SK-N-SH treated with all-trans-retinoic acid at 6 μM for 48 hours (cell line): ENCODE measurements around the gene MRGPRE.

Experiments
- ARNTL ChIP-seq: fragments of 450-650 bp; formaldehyde crosslinking; IDR thresholded peaks from 2 replicates; pipeline ENCODE4 v1.5.0; 2020; ENCODE audit warnings: low read depth, mild to moderate bottlenecking, moderate library complexity, borderline replicate concordance
- CSDC2 ChIP-seq: fragments of 250-450 bp; sonication (Bioruptor Pico); IDR thresholded peaks from 2 replicates; pipeline ENCODE4 v1.5.0; 2020; ENCODE audit warnings: mild to moderate bottlenecking, moderate library complexity
- CSRNP3 ChIP-seq: fragments of 250-450 bp; sonication (Bioruptor Pico); IDR thresholded peaks from 2 replicates; pipeline ENCODE4 v1.5.1; 2021; ENCODE audit warnings: mild to moderate bottlenecking, moderate library complexity
- ISL1 ChIP-seq: fragments of 250-450 bp; sonication (Bioruptor Pico); IDR thresholded peaks from 2 replicates; pipeline ENCODE4 v2.1.2; 2022; ENCODE audit warnings: mild to moderate bottlenecking, moderate library complexity
- RARB ChIP-seq: fragments of 250-450 bp; sonication (Bioruptor Pico); IDR thresholded peaks from 2 replicates; pipeline ENCODE4 v1.8.0; 2021; ENCODE audit warnings: mild to moderate bottlenecking, moderate library complexity
- ZFP30 ChIP-seq: fragments of 450-650 bp; formaldehyde crosslinking; IDR thresholded peaks from 2 replicates; pipeline ENCODE4 v1.5.0; 2022; ENCODE audit warnings: mild to moderate bottlenecking, moderate library complexity
- ZNF8 ChIP-seq: fragments of 450-650 bp; formaldehyde crosslinking; IDR thresholded peaks from 2 replicates; pipeline ENCODE4 v1.5.0; 2020; ENCODE audit warnings: mild to moderate bottlenecking, moderate library complexity
- TF ChIP-seq, protein P1 (sequence below): fragments of 250-450 bp; sonication (Bioruptor Pico); IDR thresholded peaks from 2 replicates; pipeline ENCODE4 v1.5.1; 2020; ENCODE audit warnings: low read depth, mild to moderate bottlenecking, moderate library complexity
- TF ChIP-seq, protein P2 (sequence below): fragments of 250-450 bp; sonication (Bioruptor Pico); IDR thresholded peaks from 2 replicates; pipeline ENCODE4 v1.8.0; 2021; ENCODE audit warnings: low read depth, mild to moderate bottlenecking, moderate library complexity, borderline replicate concordance
- TF ChIP-seq, protein P3 (sequence below): fragments of 250-450 bp; sonication (Bioruptor Pico); IDR thresholded peaks from 2 replicates; pipeline ENCODE4 v1.8.0; 2020; ENCODE audit warnings: mild to moderate bottlenecking, moderate library complexity, borderline replicate concordance

DNA sequence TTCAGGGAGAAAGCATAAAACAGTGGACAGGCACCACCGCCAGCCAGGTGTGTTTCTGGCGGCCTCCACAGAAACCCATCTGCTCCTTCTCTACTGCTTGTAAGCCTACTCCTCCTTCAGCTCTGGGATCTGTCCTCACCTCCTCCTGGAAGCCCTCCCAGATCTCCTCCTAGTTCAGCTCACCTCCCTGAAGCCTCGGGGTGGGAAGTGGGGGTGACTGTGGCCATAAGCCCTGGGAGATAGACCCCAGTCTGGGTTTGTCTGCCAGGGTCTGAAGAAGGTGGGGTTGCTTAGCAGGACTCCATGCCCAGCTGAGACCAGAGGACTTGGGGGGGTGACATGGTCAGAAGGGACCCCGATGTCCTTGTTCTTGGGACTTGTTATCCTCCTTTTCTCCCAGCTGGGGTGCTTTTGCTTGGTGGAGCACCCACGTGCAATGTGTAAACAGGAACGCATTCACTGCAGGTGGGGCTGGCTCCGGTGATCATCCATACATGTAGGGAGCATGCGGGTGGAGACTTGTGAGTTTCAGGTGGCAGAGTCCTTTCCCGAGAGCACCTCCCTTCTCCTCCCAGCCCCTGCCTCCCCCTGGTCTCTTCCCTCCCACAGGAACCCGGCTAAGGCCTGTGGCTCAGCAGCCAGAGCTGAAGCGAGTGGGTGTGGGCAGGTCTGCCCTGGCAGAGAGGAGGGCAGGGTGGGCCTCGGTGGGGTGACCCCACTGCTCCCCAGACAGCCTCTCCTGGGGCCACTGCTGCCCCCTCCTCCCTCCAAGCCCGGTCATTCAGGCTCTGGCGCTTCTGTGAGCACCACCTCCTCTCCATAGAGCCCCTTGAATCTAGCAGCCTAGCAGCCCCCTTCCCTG, 39.5 kb downstream of the MRGPRE start:
- TF ChIP-seq, protein P1, sequence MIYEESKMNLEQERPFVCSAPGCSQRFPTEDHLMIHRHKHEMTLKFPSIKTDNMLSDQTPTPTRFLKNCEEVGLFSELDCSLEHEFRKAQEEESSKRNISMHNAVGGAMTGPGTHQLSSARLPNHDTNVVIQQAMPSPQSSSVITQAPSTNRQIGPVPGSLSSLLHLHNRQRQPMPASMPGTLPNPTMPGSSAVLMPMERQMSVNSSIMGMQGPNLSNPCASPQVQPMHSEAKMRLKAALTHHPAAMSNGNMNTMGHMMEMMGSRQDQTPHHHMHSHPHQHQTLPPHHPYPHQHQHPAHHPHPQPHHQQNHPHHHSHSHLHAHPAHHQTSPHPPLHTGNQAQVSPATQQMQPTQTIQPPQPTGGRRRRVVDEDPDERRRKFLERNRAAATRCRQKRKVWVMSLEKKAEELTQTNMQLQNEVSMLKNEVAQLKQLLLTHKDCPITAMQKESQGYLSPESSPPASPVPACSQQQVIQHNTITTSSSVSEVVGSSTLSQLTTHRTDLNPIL (CRISPR knock-in tag), result no peak
- TF ChIP-seq ARNTL (CRISPR knock-in tag), result no peak
- no peak for TF ChIP-seq RARB (CRISPR knock-in tag)
- TF ChIP-seq, protein P2, sequence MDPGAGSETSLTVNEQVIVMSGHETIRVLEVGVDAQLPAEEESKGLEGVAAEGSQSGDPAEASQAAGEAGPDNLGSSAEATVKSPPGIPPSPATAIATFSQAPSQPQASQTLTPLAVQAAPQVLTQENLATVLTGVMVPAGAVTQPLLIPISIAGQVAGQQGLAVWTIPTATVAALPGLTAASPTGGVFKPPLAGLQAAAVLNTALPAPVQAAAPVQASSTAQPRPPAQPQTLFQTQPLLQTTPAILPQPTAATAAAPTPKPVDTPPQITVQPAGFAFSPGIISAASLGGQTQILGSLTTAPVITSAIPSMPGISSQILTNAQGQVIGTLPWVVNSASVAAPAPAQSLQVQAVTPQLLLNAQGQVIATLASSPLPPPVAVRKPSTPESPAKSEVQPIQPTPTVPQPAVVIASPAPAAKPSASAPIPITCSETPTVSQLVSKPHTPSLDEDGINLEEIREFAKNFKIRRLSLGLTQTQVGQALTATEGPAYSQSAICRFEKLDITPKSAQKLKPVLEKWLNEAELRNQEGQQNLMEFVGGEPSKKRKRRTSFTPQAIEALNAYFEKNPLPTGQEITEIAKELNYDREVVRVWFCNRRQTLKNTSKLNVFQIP (CRISPR knock-in tag), result no peak
- no peak for TF ChIP-seq ISL1 (CRISPR knock-in tag)
- TF ChIP-seq, protein P3, sequence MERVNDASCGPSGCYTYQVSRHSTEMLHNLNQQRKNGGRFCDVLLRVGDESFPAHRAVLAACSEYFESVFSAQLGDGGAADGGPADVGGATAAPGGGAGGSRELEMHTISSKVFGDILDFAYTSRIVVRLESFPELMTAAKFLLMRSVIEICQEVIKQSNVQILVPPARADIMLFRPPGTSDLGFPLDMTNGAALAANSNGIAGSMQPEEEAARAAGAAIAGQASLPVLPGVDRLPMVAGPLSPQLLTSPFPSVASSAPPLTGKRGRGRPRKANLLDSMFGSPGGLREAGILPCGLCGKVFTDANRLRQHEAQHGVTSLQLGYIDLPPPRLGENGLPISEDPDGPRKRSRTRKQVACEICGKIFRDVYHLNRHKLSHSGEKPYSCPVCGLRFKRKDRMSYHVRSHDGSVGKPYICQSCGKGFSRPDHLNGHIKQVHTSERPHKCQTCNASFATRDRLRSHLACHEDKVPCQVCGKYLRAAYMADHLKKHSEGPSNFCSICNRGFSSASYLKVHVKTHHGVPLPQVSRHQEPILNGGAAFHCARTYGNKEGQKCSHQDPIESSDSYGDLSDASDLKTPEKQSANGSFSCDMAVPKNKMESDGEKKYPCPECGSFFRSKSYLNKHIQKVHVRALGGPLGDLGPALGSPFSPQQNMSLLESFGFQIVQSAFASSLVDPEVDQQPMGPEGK (CRISPR knock-in tag), result no peak
- TF ChIP-seq CSDC2, result no peak
- no peak for TF ChIP-seq ZNF8 (CRISPR knock-in tag)
- no peak for TF ChIP-seq CSRNP3 (CRISPR knock-in tag)
- TF ChIP-seq ZFP30 (CRISPR knock-in tag), result no peak
